ENCODE results near the gene ABHD8.

The ABHD8 gene

DNA sequence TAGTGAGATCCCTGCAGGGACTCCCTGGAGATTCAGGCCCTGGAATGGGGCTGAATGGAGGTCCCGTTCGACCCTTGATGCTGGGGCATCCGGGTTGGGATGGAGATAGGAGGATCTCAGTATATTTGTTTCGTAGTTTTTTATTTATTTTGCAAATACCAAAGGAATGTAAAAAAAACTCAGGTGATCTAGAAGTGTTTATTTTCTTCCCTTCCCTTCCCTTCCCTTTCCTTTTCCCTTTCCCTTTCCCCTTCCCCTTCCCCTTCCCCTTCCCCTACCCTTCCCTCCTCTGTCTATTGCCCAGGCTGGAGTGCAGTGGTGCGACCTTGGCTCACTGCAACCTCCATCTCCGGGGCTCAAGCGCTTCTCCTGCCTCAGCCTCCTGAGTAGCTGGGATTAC, 38.6 kb upstream of the ABHD8 start:
- peak overlapping the region; percentile 4; the same call in 1 of the 2 replicates for H3K27ac ChIP-seq
- TF ChIP-seq, protein P1, sequence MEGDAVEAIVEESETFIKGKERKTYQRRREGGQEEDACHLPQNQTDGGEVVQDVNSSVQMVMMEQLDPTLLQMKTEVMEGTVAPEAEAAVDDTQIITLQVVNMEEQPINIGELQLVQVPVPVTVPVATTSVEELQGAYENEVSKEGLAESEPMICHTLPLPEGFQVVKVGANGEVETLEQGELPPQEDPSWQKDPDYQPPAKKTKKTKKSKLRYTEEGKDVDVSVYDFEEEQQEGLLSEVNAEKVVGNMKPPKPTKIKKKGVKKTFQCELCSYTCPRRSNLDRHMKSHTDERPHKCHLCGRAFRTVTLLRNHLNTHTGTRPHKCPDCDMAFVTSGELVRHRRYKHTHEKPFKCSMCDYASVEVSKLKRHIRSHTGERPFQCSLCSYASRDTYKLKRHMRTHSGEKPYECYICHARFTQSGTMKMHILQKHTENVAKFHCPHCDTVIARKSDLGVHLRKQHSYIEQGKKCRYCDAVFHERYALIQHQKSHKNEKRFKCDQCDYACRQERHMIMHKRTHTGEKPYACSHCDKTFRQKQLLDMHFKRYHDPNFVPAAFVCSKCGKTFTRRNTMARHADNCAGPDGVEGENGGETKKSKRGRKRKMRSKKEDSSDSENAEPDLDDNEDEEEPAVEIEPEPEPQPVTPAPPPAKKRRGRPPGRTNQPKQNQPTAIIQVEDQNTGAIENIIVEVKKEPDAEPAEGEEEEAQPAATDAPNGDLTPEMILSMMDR (IDR thresholded peaks at IDR 0.05), result no peak
- no peak for TF ChIP-seq ZFX (IDR thresholded peaks at IDR 0.05; ENCODE audit: borderline replicate concordance)

DNA sequence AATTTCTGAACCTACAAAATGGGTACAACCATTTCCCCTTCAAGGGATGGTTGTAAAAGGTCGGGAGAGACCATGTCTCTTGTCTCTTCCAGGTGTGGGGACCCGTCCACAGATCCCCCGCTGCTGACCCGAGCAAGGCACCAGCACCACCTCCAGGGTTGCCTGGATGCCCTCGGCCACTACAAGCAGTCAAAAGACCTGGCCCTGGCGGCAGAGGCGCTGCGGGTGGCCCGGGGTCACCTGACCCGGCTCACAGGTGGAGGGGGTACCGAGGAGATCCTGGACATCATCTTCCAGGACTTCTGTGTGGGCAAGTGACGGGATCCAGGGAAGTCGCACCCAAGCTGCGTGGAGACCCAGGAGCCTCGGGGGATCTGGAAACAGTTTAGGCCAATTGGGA, 38.2 kb upstream of the ABHD8 start:
- peak overlapping the region; percentile 4; the same call in 1 of the 2 replicates for H3K27ac ChIP-seq
- no peak for TF ChIP-seq ZFX (IDR thresholded peaks at IDR 0.05; ENCODE audit: borderline replicate concordance)
- TF ChIP-seq, protein P1 (IDR thresholded peaks at IDR 0.05), result no peak

DNA sequence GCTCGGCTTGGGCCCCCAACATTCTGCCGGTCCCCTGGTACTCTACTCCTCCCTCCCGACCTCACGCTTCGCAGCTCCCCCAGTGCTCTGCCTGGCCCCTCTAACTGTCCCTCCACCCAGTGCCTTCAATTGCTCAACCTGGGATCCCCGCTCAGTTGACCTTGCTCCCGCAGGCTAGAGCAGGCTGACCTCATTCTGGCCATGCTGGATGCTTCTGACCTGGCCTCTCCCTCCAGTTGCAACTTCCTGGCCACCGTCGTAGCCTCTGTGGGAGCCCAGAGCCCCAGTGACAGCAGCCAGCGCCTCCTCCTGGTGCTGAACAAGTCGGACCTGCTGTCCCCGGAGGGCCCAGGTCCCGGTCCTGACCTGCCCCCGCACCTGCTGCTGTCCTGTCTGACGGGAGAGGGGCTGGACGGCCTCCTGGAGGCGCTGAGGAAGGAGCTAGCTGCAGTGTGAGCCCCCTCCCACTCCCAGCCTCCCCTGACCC, 37.7 kb upstream of the ABHD8 start:
- TF ChIP-seq, protein P1 (IDR thresholded peaks at IDR 0.05), result no peak
- no peak for TF ChIP-seq ZFX (IDR thresholded peaks at IDR 0.05; ENCODE audit: borderline replicate concordance)
- peak overlapping the region; percentile 99 for H3K27ac ChIP-seq

DNA sequence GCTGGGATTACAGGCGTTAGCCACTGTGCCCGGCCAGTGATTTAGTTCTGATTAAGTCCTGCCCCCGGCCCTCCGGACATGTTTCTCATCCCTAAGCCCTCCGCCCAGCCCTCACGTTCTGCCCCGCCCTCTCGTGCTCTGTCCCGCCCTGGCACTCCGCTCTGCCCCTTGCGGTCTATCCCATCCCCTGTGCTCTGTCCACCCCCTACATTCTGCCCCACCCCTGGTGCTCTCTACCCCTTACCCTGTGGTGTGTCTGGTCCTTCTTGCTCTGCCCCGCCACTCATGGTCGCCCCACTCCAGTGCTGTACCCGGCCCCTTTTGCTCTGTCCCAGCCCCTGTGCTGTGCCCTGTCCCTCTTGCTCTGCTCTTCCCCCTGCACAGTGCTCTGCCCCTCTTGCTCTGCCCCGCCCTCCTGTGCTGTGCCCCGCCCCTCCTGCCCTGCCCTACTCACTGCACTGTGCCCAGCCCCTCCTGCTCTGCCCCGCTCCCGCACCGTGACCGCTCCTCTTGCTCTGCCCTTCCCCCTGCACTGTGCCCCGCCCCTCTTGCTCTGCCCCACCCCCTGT, 37.2 kb upstream of the ABHD8 start:
- H3K27ac ChIP-seq, result peak overlapping the region; percentile 99
- TF ChIP-seq, protein P1 (IDR thresholded peaks at IDR 0.05), result peak; percentile 73
- no peak for TF ChIP-seq ZFX (IDR thresholded peaks at IDR 0.05; ENCODE audit: borderline replicate concordance)

DNA sequence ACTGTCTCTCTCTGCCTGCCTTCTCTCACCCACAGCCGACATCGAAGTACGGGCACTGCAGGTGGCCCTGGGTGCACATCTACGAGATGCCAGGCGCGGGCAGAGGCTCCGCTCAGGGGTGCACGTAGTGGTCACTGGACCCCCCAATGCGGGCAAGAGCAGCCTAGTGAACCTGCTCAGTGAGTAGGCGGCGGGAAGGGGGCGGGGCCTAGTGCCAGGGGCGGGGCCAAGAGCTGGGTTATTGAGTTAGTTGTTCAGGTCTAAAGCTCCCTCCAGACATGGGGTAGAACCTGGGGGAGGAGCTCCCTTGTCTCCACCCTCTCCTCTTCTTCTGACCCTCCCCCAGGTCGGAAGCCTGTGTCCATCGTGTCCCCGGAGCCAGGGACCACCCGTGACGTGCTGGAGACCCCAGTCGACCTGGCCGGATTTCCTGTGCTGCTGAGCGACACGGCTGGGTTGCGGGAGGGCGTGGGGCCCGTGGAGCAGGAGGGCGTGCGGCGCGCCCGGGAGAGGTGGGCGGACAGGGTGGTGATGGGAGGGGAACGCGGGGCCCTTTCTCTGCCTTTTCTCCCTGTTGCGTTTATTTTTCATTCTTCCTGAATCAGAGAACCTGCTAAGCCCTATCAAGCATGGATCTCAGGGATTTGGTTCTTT, 36.0 kb upstream of the ABHD8 start:
- peak overlapping the region; percentile 99 for H3K27ac ChIP-seq
- no peak for TF ChIP-seq ZFX (IDR thresholded peaks at IDR 0.05; ENCODE audit: borderline replicate concordance)
- TF ChIP-seq, protein P1 (IDR thresholded peaks at IDR 0.05), result no peak

DNA sequence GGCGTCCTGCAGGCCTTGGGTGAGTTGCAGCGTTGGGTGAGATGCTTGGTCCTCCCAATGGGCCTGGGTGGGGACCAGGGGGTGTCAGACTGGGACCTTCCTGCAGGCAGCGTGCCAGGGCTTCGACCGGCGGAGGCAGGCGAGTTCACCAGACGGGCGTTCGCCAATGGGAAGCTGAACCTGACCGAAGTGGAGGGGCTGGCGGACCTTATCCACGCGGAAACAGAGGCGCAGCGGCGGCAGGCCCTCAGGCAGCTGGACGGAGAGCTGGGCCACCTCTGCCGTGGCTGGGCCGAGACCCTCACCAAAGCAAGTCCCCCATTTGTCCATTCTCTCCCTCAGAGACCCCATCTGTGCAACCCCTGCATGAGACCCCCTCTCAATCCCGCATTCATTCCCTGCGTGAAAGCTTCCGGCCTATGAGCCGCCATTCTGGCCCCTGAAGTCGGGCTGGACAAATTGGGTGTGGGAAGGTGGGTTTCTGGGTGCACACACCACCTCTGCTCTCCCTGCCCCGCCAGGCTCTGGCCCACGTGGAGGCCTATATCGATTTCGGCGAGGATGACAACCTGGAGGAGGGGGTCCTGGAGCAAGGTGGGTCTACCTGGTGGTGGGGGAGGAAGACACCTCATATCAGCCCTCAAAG, 35.3 kb upstream of the ABHD8 start:
- no peak for TF ChIP-seq ZFX (IDR thresholded peaks at IDR 0.05; ENCODE audit: borderline replicate concordance)
- TF ChIP-seq, protein P1 (IDR thresholded peaks at IDR 0.05), result no peak
- H3K27ac ChIP-seq, result peak overlapping the region; percentile 99

Measured in 22Rv1 (cell line).